Fibroblast of peridontal ligament (primary cell): Measurements from ENCODE around the gene OXCT2.
A peak's percentile ranks its signal among the peaks of the same experiment; 100 is the strongest.
"Not testable (repeated sequence)": the region's sequence is repeated elsewhere in the genome, so short reads cannot be mapped to it uniquely, and the experiment has no call there.

ENCODE experiments used
- DNase-seq: peaks from one replicate; pipeline ENCODE4 v3.0.0-alpha.2; 2010; ENCODE audit errors: extremely low read depth

Gene OXCT2

DNA sequence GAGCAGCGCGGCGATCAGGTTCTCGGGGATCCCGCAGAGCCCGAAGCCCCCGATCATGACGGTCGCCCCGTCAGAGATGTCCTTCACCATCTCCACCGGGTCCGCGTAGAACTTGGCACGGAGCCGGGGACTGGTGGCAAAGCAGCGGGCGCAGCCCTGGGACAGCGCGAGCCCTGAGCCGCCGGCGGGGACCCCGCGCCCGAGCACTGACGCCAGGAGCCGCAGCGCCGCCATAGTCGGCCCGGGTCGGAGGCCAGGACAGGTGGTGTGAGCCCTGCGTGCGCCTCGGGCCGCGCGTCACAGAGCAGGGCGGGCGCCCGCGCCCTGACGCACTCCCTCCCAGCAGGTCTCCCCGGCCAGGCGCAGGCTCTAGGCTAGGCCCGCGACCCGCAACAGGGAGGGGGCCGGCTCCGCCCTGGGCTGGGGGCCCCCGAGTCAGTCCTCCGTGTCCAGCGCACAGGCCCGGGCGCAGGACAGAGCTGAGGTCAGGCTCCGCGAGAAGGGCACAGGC lies at the start of gene OXCT2:
Gene OXCT2 (minus strand): TSS at position 327 of the 511 bp plus-strand sequence. CDS start 93 bp downstream, at position 234.
- not testable (repeated sequence) for DNase-seq

DNA sequence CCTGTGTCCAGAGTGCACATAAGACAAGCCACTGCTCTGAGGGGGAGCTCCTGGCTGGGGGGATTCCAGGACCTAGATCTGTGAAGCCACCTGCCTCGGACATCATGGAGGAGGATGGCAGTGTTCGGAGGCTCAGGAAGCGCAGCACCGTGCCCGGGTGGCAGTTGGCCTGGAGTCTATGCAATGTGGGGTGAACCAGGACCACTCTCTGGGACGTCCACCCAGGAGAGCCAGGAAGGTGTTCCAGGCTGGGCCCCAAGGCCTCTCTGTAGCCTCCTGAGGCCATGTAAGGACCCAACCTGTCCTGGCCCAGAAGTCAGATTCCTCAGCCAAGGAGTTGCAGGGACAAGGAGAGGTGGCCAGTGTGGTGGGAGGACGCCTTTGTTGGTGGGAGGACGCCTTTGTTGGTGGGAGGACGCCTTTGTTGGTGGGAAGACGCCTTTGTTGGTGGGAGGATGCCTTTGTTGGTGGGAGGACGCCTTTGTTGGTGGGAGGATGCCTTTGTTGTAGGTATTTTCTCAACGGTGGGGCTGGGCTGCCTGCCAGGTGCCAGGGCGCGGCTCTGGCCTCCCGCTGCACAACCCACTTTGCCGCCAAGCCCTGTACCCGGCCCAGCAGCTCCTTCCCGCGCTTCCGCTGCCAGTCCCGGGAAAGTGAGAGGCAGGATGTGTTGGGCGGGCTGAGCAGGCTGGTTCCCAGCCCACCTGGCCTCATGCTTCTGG lies 48.1 kb upstream of the OXCT2 start:
- no peak for DNase-seq

DNA sequence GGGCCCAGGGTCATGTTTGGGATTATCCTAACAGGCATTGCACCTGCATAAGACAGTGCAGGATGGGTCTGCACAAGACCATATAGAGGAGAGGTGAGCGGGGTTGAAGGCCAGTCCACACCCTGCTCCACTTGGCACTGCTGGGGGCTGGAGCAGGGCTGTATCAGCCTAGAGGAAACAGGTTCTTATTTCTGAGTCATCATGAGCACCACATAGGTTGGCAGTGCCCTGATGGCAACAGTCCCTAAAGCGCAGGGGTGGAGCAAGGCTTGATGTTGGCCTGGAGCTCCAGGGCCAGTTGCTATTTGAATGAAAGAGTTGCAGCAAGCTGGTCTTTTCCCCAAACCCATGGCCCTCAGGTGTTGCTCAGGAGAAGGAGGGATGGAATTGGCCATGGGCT lies 47.3 kb upstream of the OXCT2 start:
- DNase-seq = no peak

DNA sequence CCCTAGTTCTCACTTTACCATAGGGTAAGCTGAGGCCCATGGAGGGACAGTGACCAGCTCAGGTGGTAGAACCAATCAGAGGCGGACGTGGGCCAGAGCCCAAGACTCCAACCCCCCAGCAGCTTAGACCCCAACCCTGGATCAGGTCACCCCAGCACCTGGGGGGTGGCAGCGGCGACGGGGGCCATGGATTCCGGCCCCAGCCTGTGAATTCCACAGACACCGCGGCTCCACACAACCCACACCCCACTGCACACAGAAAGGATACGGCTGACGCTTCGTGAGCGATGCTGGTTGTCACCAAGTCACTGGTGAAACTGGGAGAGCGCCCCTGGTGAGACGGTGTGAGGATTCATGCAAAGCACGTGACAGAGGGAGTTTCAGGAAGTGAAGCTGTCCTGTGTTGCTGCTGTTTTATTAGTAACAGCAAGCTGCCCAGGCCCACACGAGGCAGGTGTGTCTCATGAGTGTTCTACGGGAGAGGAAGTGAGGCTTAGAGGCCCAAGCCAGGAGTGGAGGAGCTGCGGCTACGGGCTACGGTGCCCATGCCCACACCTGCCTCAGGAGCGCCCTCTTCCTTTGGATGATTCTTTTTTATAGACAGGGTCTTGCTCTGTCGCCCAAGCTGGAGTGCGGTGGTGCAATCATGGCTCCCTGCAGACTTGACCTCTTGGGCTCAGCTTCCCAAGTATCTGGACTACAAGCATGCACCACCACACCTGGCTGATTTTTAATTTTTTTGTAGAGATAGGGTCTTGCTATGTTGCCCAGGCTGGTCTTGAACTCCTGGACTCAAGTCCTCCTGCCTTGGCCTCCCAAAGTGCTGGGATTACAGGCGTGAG lies 46.2 kb upstream of the OXCT2 start:
- not testable (repeated sequence) for DNase-seq

DNA sequence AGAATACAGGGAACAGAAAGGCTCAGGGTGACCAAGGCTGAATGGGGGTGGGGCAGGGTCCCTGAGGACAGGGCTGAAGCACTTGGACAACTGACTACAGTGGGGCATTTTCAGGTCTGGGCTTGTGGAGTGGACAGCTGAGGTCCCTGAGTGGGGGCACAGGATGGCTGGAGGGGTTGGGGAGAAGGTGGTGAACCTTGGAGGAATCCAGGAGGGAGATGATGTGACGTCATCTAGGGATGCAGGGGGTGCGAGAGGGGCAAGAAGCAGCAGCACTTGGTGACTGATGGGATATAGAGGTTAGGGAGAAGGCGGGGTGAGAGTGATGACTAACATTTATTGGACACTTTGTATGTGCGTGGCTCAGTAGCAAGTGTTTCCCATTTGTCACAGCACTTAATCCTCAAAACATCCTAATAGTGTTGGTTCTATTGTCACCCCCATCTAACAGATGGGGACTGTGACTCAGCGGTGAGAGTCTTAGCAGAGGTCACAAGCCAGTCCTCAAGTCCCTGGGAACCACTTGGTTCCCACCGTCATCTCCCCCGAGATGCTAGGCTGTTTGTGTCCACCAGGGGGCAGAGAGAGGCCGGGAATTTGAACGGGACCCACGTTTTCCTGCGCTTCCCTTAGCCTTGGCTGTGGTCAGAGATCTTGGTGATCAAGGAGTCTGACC lies 45.4 kb upstream of the OXCT2 start:
- DNase-seq = peak; percentile 69

DNA sequence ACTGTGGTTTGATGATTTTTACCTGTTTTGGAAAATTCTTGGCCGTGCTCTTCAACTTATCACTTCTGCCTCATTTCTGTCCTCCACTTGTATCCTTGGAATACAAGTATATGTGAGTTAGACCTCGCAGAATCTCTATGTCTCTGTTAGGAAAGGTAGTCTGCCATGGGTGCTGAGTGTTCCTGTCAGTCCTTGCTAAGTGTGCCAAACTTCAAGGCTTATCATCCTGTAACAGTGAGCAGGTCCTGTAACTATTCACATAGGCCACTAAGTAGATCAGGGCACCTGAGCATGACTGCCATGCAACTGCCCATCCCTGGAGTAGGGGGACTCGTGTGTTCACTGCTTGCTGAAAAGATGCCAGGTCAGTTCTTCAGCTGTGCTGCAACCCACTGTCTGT lies 41.8 kb upstream of the OXCT2 start:
- DNase-seq = no peak

DNA sequence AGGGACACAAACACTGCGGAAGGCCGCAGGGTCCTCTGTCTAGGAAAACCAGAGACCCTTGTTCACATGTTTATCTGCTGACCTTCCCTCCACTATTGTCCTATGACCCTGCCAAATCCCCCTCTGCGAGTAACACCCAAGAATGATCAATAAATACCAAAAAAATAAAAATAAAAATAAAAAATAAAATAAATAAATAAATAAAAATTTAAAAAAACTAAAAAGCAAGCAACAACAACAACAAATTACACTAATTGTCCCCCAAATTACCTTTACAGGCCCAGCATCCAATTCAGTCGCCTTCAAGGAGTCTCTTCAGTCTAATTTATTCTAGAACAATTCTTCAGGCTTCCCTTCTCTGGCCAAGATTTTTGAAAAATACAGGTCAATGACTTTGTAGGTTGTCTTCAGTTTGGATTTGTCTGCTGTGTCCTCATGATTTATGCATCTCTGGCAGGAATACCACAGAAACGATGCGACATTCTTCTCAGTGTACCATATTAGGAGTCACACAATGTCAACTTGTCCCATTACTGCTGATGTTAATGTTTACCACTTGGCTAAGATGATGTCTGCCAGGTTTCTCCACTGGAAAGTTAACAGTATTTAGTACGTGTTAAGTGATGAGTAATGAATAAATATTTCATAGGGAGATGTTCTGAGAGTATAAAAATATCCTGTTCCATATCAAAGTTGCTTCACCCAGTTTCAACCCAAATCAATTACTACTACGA lies 37.8 kb upstream of the OXCT2 start:
- no peak for DNase-seq

DNA sequence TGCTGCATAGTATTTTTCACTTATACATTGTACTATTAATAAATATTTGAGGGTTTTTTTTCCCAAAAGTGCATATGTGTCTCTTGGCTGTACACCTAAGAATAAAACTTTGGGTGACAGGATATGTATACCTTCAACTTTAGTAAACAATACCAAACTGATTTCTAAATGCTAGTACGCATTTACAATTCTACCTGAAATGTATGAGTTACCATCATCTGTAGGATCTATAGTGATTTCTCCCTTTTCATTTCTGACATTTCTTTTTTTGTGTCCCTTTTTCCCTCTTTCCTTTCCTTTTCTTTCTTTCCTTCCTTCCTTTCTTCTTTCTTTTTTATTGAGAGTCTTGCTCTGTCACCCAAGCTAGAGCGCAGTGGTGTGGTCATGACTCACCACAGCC lies 34.2 kb upstream of the OXCT2 start:
- no peak for DNase-seq

DNA sequence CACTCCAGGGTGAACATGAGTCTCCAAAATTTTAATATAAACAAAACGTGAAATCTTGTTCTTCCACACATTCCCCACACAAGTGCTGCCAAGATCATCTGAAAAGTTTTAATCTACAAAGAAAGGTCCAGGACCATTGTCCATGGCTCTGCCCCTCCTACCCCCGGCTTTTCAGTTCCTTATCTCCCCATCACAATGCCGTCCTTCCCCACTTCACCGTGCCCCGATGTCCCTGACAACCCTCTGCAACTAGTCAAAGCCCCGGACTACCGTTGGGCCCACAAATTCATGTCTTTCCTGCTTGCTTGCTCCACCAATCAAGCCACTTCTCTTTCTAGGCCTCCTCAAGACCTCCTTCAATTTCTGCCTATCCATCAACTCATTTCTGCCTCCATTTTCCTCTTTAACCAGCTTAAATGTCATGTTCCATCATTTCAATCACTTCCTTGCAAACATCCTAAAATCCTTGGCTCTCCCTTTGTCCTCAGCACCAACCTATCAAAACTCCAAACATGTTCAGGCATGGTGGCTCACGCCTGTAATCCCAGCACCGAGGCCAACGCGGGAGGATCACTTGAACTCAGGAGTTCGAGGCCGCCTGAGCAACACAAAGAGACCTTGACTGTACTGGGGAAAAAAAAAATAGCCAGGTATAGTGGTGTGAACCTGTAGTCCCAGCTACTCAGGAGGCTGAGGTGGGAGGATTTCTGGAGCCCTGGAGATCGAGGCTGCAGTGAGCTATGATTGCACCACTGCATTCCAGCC lies 31.5 kb upstream of the OXCT2 start:
- DNase-seq = no peak

DNA sequence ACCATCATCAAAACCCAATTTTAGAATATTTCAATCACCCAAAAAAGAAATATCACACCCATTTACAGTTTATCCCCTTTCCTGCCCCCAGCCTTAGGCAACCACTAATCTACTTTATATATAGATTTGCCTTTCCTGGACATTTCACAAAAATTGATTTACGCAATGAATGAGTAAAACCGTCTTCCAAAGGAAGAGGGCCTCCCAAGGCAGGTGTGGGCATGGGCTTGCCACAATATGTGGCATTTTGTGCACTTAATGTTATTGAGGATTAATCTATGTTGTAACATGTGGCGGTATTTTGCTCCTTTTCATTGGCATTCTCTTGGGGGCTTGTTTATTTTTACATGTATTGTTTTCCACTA lies 29.3 kb upstream of the OXCT2 start:
- no peak for DNase-seq

DNA sequence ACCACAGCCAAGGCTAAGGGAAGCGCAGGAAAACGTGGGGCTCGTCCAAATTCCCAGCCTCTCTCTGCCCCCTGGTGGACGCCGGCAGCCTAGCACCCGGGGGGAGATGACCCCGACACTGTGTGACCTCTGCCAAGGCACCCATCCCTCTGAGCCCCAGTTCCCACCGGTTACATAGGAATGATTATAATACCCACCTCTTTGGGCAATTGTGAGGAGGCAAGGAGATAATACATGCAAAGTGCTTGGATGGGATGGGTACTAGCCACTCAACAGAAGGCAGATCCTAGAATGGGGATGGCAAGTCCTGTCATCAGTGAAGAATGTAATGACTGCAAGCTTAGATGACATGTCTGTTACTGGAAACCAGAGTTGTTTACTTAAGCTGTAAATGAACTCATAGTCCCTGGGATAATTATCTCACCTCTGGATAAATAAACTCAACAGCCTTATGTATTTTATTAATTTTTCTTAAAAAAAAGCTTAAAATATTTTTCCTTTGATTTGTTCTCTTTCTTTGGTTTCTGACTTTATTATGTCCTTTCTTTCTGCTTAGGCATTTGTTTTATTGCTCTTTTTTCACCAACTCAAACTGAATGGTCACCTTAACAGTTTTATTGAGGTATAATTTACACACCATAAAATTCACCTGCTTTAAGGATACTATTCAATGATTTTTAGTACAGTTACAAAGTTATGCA lies 28.8 kb upstream of the OXCT2 start:
- peak; percentile 77 for DNase-seq

DNA sequence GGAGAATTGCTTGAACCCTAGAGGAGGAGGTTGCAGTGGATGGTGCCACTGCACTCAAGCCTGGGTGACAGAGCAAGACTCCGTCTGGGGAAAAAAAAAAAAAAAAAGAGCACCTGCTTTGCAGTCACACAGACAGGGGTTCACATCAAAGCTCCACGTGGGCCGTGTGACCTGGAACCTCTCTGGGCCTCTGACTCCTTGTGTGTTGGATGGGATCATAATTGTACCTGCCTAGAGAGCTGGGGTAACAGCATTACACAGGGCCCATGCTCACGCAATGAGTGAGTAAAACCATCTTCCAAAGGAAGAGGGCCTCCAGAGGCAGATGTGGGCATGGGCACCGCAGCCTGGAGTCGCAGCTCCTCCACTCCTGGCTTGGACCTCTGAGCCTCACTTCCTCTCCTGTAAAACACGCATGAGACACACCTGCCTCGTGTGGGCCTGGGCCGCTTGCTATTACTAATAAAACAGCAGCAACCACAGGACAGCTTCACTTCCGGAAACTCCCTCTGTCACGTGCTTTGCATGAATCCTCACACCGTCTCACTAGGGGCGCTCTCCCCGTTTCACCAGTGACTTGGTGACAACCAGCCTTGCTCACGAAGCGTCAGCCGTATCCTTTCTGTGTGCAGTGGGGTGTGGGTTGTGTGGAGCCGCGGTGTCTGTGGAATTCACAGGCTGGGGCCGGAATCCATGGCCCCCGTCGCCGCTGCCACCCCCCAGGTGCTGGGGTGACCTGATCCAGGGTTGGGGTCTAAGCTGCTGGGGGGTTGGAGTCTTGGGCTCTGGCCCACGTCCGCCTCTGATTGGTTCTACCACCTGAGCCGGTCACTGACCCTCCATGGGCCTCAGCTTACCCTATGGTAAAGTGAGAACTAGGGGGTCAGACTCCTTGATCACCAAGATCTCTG lies 28.0 kb upstream of the OXCT2 start:
- not testable (repeated sequence) for DNase-seq

DNA sequence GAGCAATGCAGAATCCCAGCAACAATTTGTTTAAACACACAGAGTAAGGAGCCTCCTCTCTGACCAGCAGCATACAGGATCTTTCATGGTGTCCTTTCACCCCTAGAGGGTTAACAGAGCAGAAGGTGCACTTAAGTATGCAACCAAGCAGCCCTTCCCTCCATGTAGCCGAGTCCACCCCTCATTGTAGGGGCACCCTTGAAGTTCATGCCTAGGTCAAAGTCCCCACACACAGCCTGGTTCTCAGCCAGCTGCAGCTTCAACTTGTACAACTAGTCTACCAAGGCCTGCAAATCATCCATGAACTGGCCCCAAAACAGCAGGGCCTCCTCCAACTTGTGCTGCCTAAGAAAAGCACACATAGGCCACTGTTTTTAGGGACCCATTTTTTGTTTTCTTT lies 24.5 kb upstream of the OXCT2 start:
- no peak for DNase-seq

DNA sequence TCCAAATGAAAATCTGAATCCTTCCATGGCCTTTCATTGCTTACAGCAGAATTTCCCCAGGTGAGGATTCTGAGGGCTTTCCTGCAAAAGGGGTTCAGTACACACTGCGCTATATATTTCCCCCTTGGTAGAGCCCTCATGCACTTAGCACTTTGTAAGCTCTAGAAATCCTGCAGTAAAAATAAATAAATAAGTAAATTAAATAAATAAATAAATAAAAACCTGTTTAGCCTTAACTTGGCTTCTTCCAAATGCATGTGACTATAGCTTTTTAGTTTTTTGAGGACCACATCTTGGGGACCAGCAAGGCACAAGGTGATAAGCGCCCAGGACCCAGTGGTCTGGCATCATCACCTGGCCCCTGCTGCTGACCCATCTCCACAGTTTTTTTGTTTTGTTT lies 20.7 kb upstream of the OXCT2 start:
- no peak for DNase-seq

DNA sequence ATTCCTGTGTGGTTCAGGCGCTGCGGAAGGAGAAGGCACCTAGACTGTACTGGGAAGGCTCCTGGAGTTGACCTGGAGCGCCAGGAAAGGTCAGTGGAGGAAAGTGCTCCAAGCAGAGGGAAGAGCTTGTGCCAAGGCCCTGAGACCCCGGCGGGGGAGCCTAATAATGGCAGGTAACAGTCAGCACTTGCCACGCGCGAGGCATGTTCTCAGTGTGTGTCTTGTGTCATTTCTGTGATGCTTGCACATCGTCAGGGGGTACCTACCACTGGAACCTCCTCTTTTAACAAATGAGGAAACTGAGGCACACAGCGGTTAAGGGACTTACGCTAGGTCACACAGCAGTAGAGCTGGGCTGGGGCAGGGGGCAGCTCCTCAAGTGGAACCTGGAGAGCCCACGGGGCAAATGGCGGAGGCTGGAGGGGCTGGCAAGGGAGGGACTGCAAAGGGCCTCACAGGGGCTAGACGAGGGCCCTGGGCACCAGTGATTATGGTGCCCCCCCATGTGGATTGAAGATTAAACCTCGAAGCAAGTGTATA lies 18.5 kb upstream of the OXCT2 start:
- no peak for DNase-seq

DNA sequence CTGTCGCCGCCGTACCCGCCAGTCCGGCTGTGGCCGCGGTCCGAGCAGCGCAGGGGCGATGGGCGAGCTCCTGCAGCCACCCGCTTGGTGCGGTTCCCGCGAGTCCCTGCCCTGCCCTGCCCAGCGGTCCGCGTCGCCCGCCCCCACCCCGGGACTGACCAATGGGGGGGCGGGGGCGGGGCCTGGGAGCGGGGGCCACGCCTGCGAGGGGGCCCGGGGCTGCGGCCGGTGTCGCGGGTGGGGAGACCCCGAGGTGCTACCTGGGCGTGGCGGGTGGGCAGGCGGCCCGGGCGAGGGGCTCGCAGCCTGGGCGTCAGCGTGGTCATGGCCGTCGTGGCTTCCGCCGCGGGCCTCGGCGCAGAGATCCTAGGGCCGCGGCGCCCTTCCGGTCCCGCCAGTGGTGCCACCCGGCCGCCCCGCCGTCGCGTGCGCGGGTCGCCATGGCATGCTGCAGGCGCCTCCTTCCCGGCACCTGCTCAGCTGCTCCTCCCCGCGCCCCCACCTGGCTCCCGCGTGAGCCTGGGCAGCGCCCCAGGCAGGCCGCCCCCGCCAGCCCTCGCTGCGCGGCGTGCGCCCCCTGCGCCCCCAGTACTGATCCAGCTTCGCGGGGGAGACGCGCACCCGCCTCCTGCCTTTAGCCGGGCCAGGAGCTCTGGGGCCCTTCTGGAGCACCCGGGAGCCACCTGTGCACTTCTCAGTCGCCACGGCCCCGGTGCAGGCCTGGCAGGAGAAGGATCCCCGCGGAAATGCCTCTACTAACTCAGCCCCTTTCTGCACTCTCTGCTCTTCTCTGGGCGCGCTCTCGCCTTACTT lies 17.8 kb upstream of the OXCT2 start, which contains the start of gene BMP8B:
Gene BMP8B (minus strand): TSS at position 108 of the 813 bp plus-strand sequence. CDS start 380 bp downstream, outside the sequence.
- DNase-seq = no peak

DNA sequence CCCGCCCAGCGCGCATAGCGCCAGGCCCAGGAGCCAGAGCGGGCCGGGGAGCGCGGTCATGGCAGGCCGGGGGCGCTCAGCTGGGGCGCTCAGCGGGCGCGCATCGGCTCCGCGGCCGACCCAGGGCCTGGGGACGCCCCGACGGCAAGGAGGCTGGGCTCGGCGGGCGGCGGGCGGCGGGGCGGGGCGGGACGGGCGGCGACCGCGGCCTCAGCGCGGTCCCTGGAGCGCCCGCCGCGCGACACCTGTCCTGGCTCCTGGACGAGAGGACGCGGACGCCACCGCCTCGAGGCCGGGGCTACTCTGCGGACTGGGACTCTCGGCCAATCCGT lies 17.2 kb upstream of the OXCT2 start:
- no peak for DNase-seq

DNA sequence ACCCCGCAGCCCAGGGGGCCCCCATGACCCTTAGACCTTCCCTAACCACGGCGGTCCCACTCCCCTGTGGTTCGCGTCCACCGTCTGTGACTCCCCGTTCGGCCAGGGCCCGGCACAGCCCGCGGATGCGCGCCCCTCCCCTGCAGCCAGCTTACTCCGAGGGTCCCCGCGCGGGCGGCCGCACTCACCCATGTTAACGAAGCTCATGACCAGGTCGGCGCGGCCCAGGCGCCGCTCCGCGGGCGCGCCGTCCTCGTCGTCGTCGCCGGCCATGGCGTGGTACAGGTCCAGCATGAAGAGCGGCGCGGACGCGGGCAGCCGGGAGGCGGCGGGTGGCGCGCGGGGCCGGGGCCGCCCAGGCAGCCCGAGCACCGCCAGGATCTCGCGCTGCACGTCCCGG lies 16.8 kb upstream of the OXCT2 start:
- DNase-seq = not testable (repeated sequence)
